GM18868 (cell line): ENCODE measurements around the gene TSHZ1.

ENCODE experiments used
- ATAC-seq: cut with Tn5 transposase; IDR thresholded peaks from one replicate; pipeline ENCODE4 v1.9.1; 2021; ENCODE audit warnings: mild to moderate bottlenecking, moderate library complexity; ENCODE audit not compliant: unreplicated experiment

The TSHZ1 gene

GRCh38 chr18:75264926-75265597, 54.5 kb downstream of the TSHZ1 start:
- no peak for ATAC-seq

GRCh38 chr18:75265872-75266271, 55.3 kb downstream of the TSHZ1 start:
- no peak for ATAC-seq

GRCh38 chr18:75267643-75268363, 57.2 kb downstream of the TSHZ1 start:
- peak; percentile 89 for ATAC-seq

- no peak for ATAC-seq
Observed at GRCh38 chr18:75268364-75268646, 57.7 kb downstream of the TSHZ1 start.

GRCh38 chr18:75269124-75269680, 58.6 kb downstream of the TSHZ1 start:
- no peak for ATAC-seq

GRCh38 chr18:75269696-75270095, 59.1 kb downstream of the TSHZ1 start:
- ATAC-seq, result no peak

GRCh38 chr18:75271952-75272351, 61.4 kb downstream of the TSHZ1 start:
- ATAC-seq, result no peak

- no peak for ATAC-seq
Observed at GRCh38 chr18:75273817-75274216, 63.2 kb downstream of the TSHZ1 start.

GRCh38 chr18:75275226-75275625, 64.6 kb downstream of the TSHZ1 start:
- ATAC-seq, result no peak

- no peak for ATAC-seq
Observed at GRCh38 chr18:75276818-75277609, 66.4 kb downstream of the TSHZ1 start.

GRCh38 chr18:75277610-75277928, 67.0 kb downstream of the TSHZ1 start:
- ATAC-seq, result no peak

- ATAC-seq, result no peak
Observed at GRCh38 chr18:75279381-75279780, 68.8 kb downstream of the TSHZ1 start.

GRCh38 chr18:75280427-75281280, 70.1 kb downstream of the TSHZ1 start:
- no peak for ATAC-seq

GRCh38 chr18:75282746-75283145, 72.1 kb downstream of the TSHZ1 start:
- ATAC-seq, result no peak

- no peak for ATAC-seq
Observed at GRCh38 chr18:75283731-75284130, 73.1 kb downstream of the TSHZ1 start.

GRCh38 chr18:75284566-75284965, 74.0 kb downstream of the TSHZ1 start:
- ATAC-seq, result no peak

- no peak for ATAC-seq
Observed at GRCh38 chr18:75285876-75286275, 75.3 kb downstream of the TSHZ1 start.

GRCh38 chr18:75287006-75287405, 76.4 kb downstream of the TSHZ1 start:
- no peak for ATAC-seq

GRCh38 chr18:75287700-75288099, 77.1 kb downstream of the TSHZ1 start:
- ATAC-seq, result no peak

- ATAC-seq, result no peak
Observed at GRCh38 chr18:75289761-75290160, 79.2 kb downstream of the TSHZ1 start.
